GM12878 (cell line): ENCODE measurements around the gene INHA. TPM values are rescaled to one million over a fixed set of nuclear protein-coding genes. Genes with fewer than 3 reads are reported as not detected.

Experiments used
- ATAC-seq: fragments of 200-7000 bp; cut with Tn5 transposase; 3 replicates; pipeline ENCODE4 v1.9.1; 2020; ENCODE audit warnings: mild to moderate bottlenecking, moderate library complexity
- BruUV-seq: library from RNA; stranded (reverse); fragments of 400-500 nt; replicated peaks from 2 replicates; lab custom pipeline; 2021; lab: Mats Ljungman, UMichigan
- CTCF ChIA-PET: fragments of 300-600 bp; sonication (Branson Sonifier 250); formaldehyde crosslinking; extraction: SDS; loops from one replicate; lab custom pipeline; 2021; ENCODE audit warnings: inconsistent platforms; lab: Yijun Ruan, JAX
- POLR2A ChIA-PET: fragments of 350-600 bp; formaldehyde crosslinking; extraction: SDS; loops from one replicate; lab custom pipeline; 2021; ENCODE audit warnings: inconsistent platforms; lab: Charles Lee
- RAD21 ChIA-PET: fragments of 300-600 bp; sonication (Branson Sonifier 250); formaldehyde crosslinking; loops from one replicate; lab custom pipeline; 2023; ENCODE audit warnings: antibody characterized with exemption; ENCODE audit not compliant: unreplicated experiment; lab: Charles Lee
- SMC1A ChIA-PET: fragments of 300-600 bp; sonication (Branson Sonifier 250); formaldehyde crosslinking; loops from one replicate; lab custom pipeline; 2023; ENCODE audit not compliant: unreplicated experiment, uncharacterized antibody; lab: Charles Lee
- DNase-seq: peaks from one replicate; pipeline ENCODE4 v3.0.0-alpha.2; 2011; ENCODE audit warnings: low read depth, low spot score
- FAIRE-seq: peaks from 3 replicates; lab custom pipeline; 2011; peaks lifted over from hg19 to GRCh38; lab: Jason Lieb, UNC
- H2AFZ ChIP-seq: 2 replicates; pipeline ENCODE4 v1.6.0; 2011; ENCODE audit warnings: low read depth, low read length, control low read depth; ENCODE audit not compliant: control insufficient read depth
- H3K27ac ChIP-seq: 2 replicates; pipeline ENCODE4 v1.5.1; 2011; ENCODE audit warnings: control low read depth; ENCODE audit not compliant: control insufficient read depth, insufficient read depth
- H3K27me3 ChIP-seq, 2 experiments: replicated peaks in 1 of 2; 2 replicates each; pipeline versions ENCODE4 v1.6.0 to v1.6.1; 2011; ENCODE audit warnings: low read length in 1 of 2; ENCODE audit not compliant: control insufficient read depth in 2 of 2, insufficient read depth in 2 of 2
- H3K36me3 ChIP-seq, 2 experiments: 2 replicates each; pipeline ENCODE4 v1.5.1; 2011; ENCODE audit warnings: low read length in 1 of 2; ENCODE audit not compliant: control insufficient read depth in 2 of 2, insufficient read depth in 2 of 2
- H3K4me1 ChIP-seq: 2 replicates; pipeline ENCODE4 v1.6.1; 2011; ENCODE audit warnings: mild to moderate bottlenecking, low read length, moderate library complexity, mixed read lengths; ENCODE audit not compliant: control insufficient read depth, insufficient read depth
- H3K4me2 ChIP-seq: 2 replicates; pipeline ENCODE4 v1.6.0; 2011; ENCODE audit warnings: control low read depth; ENCODE audit not compliant: control insufficient read depth, insufficient read depth
- H3K4me3 ChIP-seq: fragments of 200-600 bp; sonication (generic); 2 replicates; pipeline ENCODE4 v1.5.1; 2016
- H3K79me2 ChIP-seq: 2 replicates; pipeline ENCODE4 v1.6.0; 2011; ENCODE audit warnings: low read length; ENCODE audit not compliant: control insufficient read depth, insufficient read depth
- H3K9ac ChIP-seq: 2 replicates; pipeline ENCODE4 v1.8.0; 2011; ENCODE audit warnings: low read length, control low read depth, mixed read lengths; ENCODE audit not compliant: control insufficient read depth, insufficient read depth
- H3K9me3 ChIP-seq: replicated peaks from 3 replicates; pipeline ENCODE4 v1.5.1; 2011; ENCODE audit warnings: mild to moderate bottlenecking, low read length; ENCODE audit not compliant: control insufficient read depth, insufficient read depth
- H4K20me1 ChIP-seq: 2 replicates; pipeline ENCODE4 v1.6.0; 2011; ENCODE audit not compliant: control insufficient read depth, insufficient read depth
- CEBPZ ChIP-seq: fragments of 150-350 bp; IDR thresholded peaks from 2 replicates; pipeline ENCODE4 v1.6.1; 2016; ENCODE audit warnings: low read depth, low read length
- DPF2 ChIP-seq: fragments of 450-650 bp; IDR thresholded peaks from 2 replicates; pipeline ENCODE4 v1.6.1; 2017; ENCODE audit warnings: mild to moderate bottlenecking
- E2F8 ChIP-seq: fragments of 450-650 bp; IDR thresholded peaks from 2 replicates; pipeline ENCODE4 v1.6.1; 2018; ENCODE audit warnings: mild to moderate bottlenecking, low read depth, moderate library complexity; ENCODE audit not compliant: partially characterized antibody
- FOXK2 ChIP-seq: fragments of 450-650 bp; IDR thresholded peaks from 2 replicates; pipeline ENCODE4 v1.6.1; 2017; ENCODE audit warnings: mild to moderate bottlenecking, moderate library complexity
- MTA3 ChIP-seq: IDR thresholded peaks from 2 replicates; pipeline ENCODE4 v1.6.1; 2012; ENCODE audit warnings: low read length, inconsistent platforms, borderline replicate concordance
- ZBTB33 ChIP-seq: fragments of 450-650 bp; IDR thresholded peaks from 2 replicates; pipeline ENCODE4 v1.6.1; 2017; ENCODE audit warnings: mild to moderate bottlenecking
- WGBS: methylation state at CpG from one replicate; pipeline ENCODE4 v1.1.6; 2016; ENCODE audit warnings: low lambda C conversion rate; ENCODE audit not compliant: insufficient replicate concordance, insufficient coverage; ENCODE audit errors: missing lambda C conversion rate; 5-methylcytosine and 5-hydroxymethylcytosine counted together
- in situ Hi-C: fragments of 300-500 bp; cut with MboI; formaldehyde crosslinking; loops from 9 replicates; pipeline ENCODE4 v1.14.3; 2018; ENCODE audit warnings: mixed read lengths
- intact Hi-C: fragments of 100-400 bp; cut with micrococcal nuclease; formaldehyde crosslinking; loops from one replicate; pipeline ENCODE4 v1.14.2; 2022; ENCODE audit not compliant: unreplicated experiment
- polyA plus RNA-seq, 11 experiments: library from polyadenylated mRNA; depleted of rRNA in 4 of 11; unstranded in 6 of 11; stranded (reverse) in 5 of 11; fragments of >200 nt; fragmentation: Nextera tagmentation in 4 of 11; fragmentation: Illumina TruSeq in 1 of 11; extraction: Ambion mirVana in 4 of 11; extraction: Trizol in 1 of 11; gene quantifications; 1 replicate in 1 of 11; 2 replicates in 10 of 11; pipeline versions ENCODE4 v1.2.1 to v1.2.3, GENCODE V29; 2011 to 2016; ENCODE audit warnings: inconsistent platforms in 2 of 11, missing spikeins in 2 of 11, low read depth in 1 of 11
- total RNA-seq, 4 experiments: library from RNA; depleted of rRNA in 3 of 4; stranded (reverse); fragments of >200 nt in 3 of 4; fragmentation: Illumina TruSeq in 1 of 4; extraction: Trizol in 1 of 4; gene quantifications; 2 replicates each; pipeline versions ENCODE4 v1.2.1 to v1.2.3, GENCODE V29; 2013 to 2021

INHA gene
- total and polyA plus RNA-seq, 10 of the 15 experiments (the other 5 are each of a cell fraction or from before 2014, with no cell fraction given), result not detected

GRCh38 chr2:219569635-219570034 lies 2.5 kb upstream of the INHA start:
- ChIA-PET RAD21 (no interaction called here), SMC1A (no interaction called here), POLR2A (no interaction called here), CTCF (no interaction called here)
- Histone ChIP-seq H2AFZ (no peak overlapping the region), H3K27ac (no peak overlapping the region), H3K27me3 (peaks cover 2 to 5% of the 10 kb centered on the region in 2 experiments; a peak in 3 of 4 replicates), H3K4me2 (no peak overlapping the region), H4K20me1 (no peaks in the 10 kb centered on the region), H3K4me3 (no peak overlapping the region), H3K9me3 (no peaks in the 10 kb centered on the region), H3K36me3 (no peaks in the 10 kb centered on the region), H3K79me2 (no peaks in the 10 kb centered on the region), H3K4me1 (no peaks in the 10 kb centered on the region), H3K9ac (no peak overlapping the region)
- intact Hi-C loops (no loop called here), in situ Hi-C loops (no loop called here)
- 58% methylated on average over 6 of the region's 6 CpGs for WGBS
- no peak for ATAC-seq
- TF ChIP-seq ZBTB33 (no peak), DPF2 (no peak), CEBPZ (no peak), MTA3 (no peak), E2F8 (no peak), FOXK2 (no peak)
- no peak for DNase-seq
- FAIRE-seq, result no peak
- BruUV-seq, result no TSS peak
